ENCODE results near the gene ADAM22.
"Not testable (repeated sequence)": the region's sequence is repeated elsewhere in the genome, so short reads cannot be mapped to it uniquely, and the experiment has no call there.

The ADAM22 gene

DNA sequence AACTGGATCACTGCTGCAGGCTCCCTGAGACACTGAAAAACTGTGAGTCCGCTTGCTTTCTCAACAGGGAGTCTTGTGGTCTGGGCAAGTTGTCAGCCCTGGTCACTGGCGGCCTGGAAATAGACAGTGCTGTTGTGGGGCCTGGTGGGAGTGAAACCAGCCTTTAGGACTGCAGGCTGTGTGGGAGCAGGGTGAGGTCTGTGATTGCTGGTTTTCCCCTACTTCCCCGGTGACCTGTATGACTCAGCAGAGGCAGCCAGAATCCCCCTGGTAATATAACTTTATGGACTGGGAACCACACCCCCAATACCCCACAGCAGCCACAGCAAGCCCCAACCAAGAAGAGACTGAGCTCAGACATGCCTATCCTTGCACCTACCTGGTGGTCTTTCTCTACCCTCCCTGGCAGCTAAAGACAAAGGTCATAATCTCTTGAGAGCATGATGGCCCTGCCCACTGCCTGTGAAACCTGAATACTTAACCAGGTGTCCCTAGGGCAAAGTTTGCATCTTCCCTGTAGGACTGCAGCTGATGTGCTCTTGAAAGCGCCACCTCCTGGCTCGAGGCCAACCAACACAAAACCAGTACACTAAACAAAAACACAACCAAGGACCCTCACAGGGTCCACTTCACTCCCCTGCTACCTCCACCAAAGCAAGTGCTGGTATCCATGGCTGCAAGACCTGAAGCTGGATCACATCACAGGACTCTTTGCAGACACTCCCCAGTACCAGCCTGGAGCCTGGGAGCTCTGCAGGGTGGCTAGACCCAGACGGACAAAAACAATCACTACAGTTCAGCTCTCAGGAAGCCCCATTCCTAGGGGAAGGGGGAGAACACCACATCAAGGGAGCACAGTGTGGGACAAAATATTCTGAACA lies 7.2 kb upstream of the ADAM22 start:
- TF ChIP-seq JUND (IDR thresholded peaks at IDR 0.05; ENCODE audit: low read depth) = no peak
- DNase-seq (ENCODE audit: low read depth in 1 of 2, low spot score in 1 of 2) = no peak
- in situ Hi-C loops (cut with HindIII; ENCODE audit: low pct_unique_long_range_greater_than_20kb, low sequenced_read_pairs) = no loop called here

- in situ Hi-C loops (cut with HindIII; ENCODE audit: low pct_unique_long_range_greater_than_20kb, low sequenced_read_pairs) = no loop called here
- TF ChIP-seq JUND (IDR thresholded peaks at IDR 0.05; ENCODE audit: low read depth) = no peak
- no peak for DNase-seq (ENCODE audit: low read depth in 1 of 2, low spot score in 1 of 2)
These were observed 472 bp upstream of the ADAM22 start for GRCh38 chr7:87933605-87933952.

- peak; percentile 20 to 26 for DNase-seq (ENCODE audit: low read depth in 1 of 2, low spot score in 1 of 2)
- no peak for TF ChIP-seq JUND (IDR thresholded peaks at IDR 0.05; ENCODE audit: low read depth)
- in situ Hi-C loops (cut with HindIII; ENCODE audit: low pct_unique_long_range_greater_than_20kb, low sequenced_read_pairs) = no loop called here
These were observed 790 bp downstream of the ADAM22 start for GRCh38 chr7:87934699-87935383.

DNA sequence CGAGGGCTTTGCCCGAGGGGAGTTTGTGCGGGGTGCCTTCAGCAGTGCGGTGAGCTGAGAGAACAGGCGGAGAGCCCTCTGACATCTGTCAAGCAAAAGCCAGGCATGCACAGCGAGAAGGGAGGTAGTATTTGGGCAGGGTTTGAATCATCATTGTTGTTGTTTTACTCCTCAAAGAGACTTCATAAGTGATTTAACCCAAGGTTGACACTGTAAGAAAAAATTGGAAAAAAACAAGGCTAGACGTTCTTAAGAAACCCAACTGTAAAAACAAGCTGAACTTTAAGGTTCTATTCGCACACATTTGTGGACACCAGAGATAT lies 1.3 kb downstream of the ADAM22 start:
- DNase-seq (ENCODE audit: low read depth in 1 of 2, low spot score in 1 of 2) = no peak
- TF ChIP-seq JUND (IDR thresholded peaks at IDR 0.05; ENCODE audit: low read depth) = no peak
- in situ Hi-C loops (cut with HindIII; ENCODE audit: low pct_unique_long_range_greater_than_20kb, low sequenced_read_pairs) = no loop called here

DNA sequence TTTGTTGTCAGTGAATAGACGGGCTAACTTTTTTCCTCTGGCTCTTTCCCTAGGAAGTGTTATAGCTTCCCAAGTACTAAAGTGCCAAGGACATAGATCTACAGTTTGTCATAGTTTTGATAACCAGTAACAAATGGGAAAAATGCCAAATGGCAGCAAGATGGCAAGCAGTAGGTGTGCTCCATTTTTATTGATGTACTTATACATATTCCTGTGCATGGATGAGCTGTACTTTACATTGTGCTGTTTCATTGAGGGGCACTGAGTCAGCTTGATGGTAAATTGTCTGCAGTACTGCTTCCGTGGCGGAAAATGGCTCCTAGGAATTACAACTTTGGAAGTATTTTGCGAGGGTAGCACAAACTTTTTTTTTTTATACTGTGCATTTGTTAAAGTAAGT lies 7.1 kb downstream of the ADAM22 start:
- DNase-seq (ENCODE audit: low read depth in 1 of 2, low spot score in 1 of 2) = no peak
- in situ Hi-C loops (cut with HindIII; ENCODE audit: low pct_unique_long_range_greater_than_20kb, low sequenced_read_pairs) = no loop called here
- no peak for TF ChIP-seq JUND (IDR thresholded peaks at IDR 0.05; ENCODE audit: low read depth)

DNA sequence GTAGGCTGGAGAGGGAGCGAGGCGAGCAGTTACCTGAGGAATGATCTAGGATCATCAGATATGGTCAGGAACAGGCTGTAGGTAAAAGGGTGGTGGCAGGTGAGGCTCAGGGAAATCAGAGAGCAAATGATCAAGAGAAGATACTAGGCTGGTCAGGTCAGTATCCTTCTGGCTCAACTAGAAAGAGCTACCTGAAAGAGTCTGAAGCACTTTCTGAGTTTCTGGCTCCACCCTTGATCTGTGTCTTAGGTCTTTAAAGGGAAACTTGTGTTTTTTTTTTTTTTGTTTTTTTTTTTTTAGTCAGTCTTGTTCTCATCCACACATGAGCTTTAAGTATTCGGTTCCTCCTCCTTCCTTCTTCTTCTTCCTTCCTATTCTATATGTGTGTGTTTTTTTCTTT lies 10.5 kb downstream of the ADAM22 start:
- in situ Hi-C loops (cut with HindIII; ENCODE audit: low pct_unique_long_range_greater_than_20kb, low sequenced_read_pairs) = no loop called here
- TF ChIP-seq JUND (IDR thresholded peaks at IDR 0.05; ENCODE audit: low read depth) = no peak
- DNase-seq (ENCODE audit: low read depth in 1 of 2, low spot score in 1 of 2) = no peak

- in situ Hi-C loops (cut with HindIII; ENCODE audit: low pct_unique_long_range_greater_than_20kb, low sequenced_read_pairs); DNase-seq (ENCODE audit: low read depth in 1 of 2, low spot score in 1 of 2): not testable (repeated sequence)
These were observed 11.9 kb downstream of the ADAM22 start for GRCh38 chr7:87945926-87946325.

DNA sequence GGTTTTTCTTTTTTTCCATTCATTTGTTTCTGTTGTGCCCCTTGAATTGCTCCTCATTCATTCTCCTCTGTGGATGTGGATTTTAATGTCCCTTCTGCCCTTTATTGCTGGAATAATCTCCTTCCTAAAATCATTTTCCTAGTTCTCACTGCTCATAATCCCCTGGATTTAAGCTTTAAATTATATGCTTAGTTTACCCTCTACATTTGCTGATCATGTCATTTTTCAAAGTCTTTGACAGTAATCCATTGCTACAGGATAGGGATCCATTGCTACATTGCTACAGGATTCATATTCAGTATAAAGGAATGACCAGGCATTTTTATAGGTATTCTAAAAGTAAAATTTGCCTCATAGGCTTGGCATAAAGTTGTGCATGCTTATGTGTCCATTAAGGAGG lies 14.3 kb downstream of the ADAM22 start:
- TF ChIP-seq JUND (IDR thresholded peaks at IDR 0.05; ENCODE audit: low read depth) = no peak
- DNase-seq (ENCODE audit: low read depth in 1 of 2, low spot score in 1 of 2) = no peak
- in situ Hi-C loops (cut with HindIII; ENCODE audit: low pct_unique_long_range_greater_than_20kb, low sequenced_read_pairs) = no loop called here

- TF ChIP-seq JUND (IDR thresholded peaks at IDR 0.05; ENCODE audit: low read depth) = no peak
- in situ Hi-C loops (cut with HindIII; ENCODE audit: low pct_unique_long_range_greater_than_20kb, low sequenced_read_pairs) = no loop called here
- DNase-seq (ENCODE audit: low read depth in 1 of 2, low spot score in 1 of 2) = no peak
These were observed 25.3 kb downstream of the ADAM22 start for GRCh38 chr7:87959336-87959735.

DNA sequence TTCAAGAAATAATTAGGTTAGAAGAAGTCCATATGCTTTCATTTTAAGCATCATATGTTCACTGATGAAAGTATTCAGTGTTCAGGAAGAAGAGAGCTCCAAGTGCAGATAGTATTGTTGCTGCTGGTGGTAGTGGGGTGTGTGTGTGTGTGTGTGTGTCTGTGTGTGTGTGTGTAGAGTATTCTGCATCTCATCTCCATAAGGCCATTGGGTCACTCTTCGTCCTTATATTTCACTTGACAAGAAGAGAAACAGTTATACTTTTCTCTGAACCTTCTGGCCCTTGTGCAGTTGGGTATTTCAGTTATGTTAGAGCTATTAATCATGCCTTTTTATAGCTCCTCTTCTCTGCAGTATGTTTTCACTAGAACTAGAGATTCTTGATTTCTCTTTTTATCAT lies 26.2 kb downstream of the ADAM22 start:
- no peak for TF ChIP-seq JUND (IDR thresholded peaks at IDR 0.05; ENCODE audit: low read depth)
- DNase-seq (ENCODE audit: low read depth in 1 of 2, low spot score in 1 of 2) = no peak

DNA sequence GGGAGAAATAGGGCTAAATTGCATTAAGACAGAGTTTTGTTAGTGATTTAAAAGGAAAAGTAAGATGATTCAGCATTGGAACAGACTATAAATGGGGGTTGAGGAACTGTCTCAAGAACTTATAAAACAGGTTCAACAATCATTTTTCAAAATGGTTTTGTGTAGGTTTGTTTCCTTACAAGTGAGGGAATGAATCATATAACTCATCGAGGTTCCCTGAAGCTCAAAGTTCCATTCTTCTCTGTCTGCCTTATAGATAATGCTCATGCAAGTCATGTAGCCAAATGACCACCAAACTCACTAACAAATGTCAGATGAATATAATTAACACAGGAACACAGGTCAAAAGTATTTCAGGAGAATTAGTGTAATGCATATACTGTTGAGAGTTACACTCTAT lies 27.7 kb downstream of the ADAM22 start:
- in situ Hi-C loops (cut with HindIII; ENCODE audit: low pct_unique_long_range_greater_than_20kb, low sequenced_read_pairs) = no loop called here

More for the DNA sequence above, 26.2 kb downstream of the ADAM22 start:
- in situ Hi-C loops (cut with HindIII; ENCODE audit: low pct_unique_long_range_greater_than_20kb, low sequenced_read_pairs) = no loop called here

GRCh38 chr7:87966271-87966670 lies 32.2 kb downstream of the ADAM22 start:
- in situ Hi-C loops (cut with HindIII; ENCODE audit: low pct_unique_long_range_greater_than_20kb, low sequenced_read_pairs) = no loop called here
- no peak for TF ChIP-seq JUND (IDR thresholded peaks at IDR 0.05; ENCODE audit: low read depth)
- no peak for DNase-seq (ENCODE audit: low read depth in 1 of 2, low spot score in 1 of 2)

More for the DNA sequence above, 27.7 kb downstream of the ADAM22 start:
- no peak for DNase-seq (ENCODE audit: low read depth in 1 of 2, low spot score in 1 of 2)
- no peak for TF ChIP-seq JUND (IDR thresholded peaks at IDR 0.05; ENCODE audit: low read depth)

DNA sequence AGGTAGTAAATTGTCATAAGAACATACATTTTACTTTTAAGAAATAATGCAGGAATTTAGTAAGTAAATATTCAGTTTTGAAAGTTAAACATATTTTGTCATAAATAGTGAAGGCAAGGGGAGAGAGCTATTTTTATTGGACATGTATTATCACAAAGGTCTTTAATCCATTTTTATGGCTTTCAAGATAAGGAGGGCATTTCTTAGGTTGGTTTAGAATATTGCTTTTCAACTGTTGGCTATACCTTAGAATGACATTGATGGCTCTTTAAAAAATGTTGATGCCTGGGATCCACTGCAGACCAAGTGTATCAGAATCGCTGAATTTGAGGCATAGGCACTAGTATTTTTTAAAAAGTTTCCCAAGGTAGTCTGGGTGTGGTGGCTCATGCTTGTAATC lies 34.0 kb downstream of the ADAM22 start:
- no peak for TF ChIP-seq JUND (IDR thresholded peaks at IDR 0.05; ENCODE audit: low read depth)
- in situ Hi-C loops (cut with HindIII; ENCODE audit: low pct_unique_long_range_greater_than_20kb, low sequenced_read_pairs) = no loop called here
- DNase-seq (ENCODE audit: low read depth in 1 of 2, low spot score in 1 of 2) = no peak
